CD14-positive monocyte (primary cell): ENCODE results near the gene ITPR2. TPM values are rescaled to one million over a fixed set of nuclear protein-coding genes. Genes with fewer than 3 reads are reported as not detected.

Source experiments
- DNase-seq, 3 donors: peaks; one replicate each; pipeline ENCODE4 v3.0.0-alpha.2; 2011 to 2022
- H2AFZ ChIP-seq: 2 replicates; pipeline ENCODE4 v1.6.0; 2012; ENCODE audit warnings: mild to moderate bottlenecking, low read depth, low read length, inconsistent platforms; ENCODE audit not compliant: insufficient read depth, poor library complexity, severe bottlenecking
- H3K27ac ChIP-seq, 2 donors: 1 replicate in 1 of 2; 2 replicates in 1 of 2; pipeline ENCODE4 v1.5.1; 2012 to 2013; ENCODE audit warnings: low read length in 2 of 2, control low read depth in 1 of 2, inconsistent platforms in 1 of 2, low read depth in 1 of 2, mild to moderate bottlenecking in 1 of 2
- H3K27me3 ChIP-seq, 2 donors: one replicate each; pipeline versions ENCODE4 v1.6.0 to v1.6.1; 2011 to 2013; ENCODE audit warnings: low read length in 2 of 2; ENCODE audit not compliant: control insufficient read depth in 2 of 2, insufficient read depth in 2 of 2
- H3K36me3 ChIP-seq, 2 donors: replicated peaks in 1 of 2; 1 replicate in 1 of 2; 2 replicates in 1 of 2; pipeline versions ENCODE4 v1.5.1 to v1.6.1; 2012 to 2013; ENCODE audit warnings: low read length in 2 of 2, control low read depth in 1 of 2, inconsistent platforms in 1 of 2, mild to moderate bottlenecking in 1 of 2; ENCODE audit not compliant: insufficient read depth in 2 of 2, control insufficient read depth in 1 of 2
- H3K4me1 ChIP-seq, 2 donors: 1 replicate in 1 of 2; 2 replicates in 1 of 2; pipeline versions ENCODE4 v1.5.1 to v1.6.1; 2012 to 2013; ENCODE audit warnings: low read length in 2 of 2, control low read depth in 1 of 2, inconsistent platforms in 1 of 2, mild to moderate bottlenecking in 1 of 2, moderate library complexity in 1 of 2; ENCODE audit not compliant: insufficient read depth in 2 of 2, control insufficient read depth in 1 of 2
- H3K4me2 ChIP-seq: replicated peaks from 2 replicates; pipeline ENCODE3; 2012; ENCODE audit warnings: low read length, moderate library complexity, mild to moderate bottlenecking; ENCODE audit not compliant: poor library complexity, severe bottlenecking; ENCODE audit errors: extremely low read depth
- H3K4me3 ChIP-seq, 3 experiments: fragments of 200-600 bp in 1 of 3; sonication (generic) in 1 of 3; replicated peaks in 1 of 3; 1 replicate in 2 of 3; 2 replicates in 1 of 3; pipeline ENCODE4 v1.5.1; 2011 to 2013; ENCODE audit warnings: low read length in 3 of 3, mild to moderate bottlenecking in 3 of 3, control low read depth in 2 of 3, low read depth in 2 of 3, inconsistent platforms in 1 of 3, moderate library complexity in 1 of 3
- H3K79me2 ChIP-seq: 2 replicates; pipeline ENCODE4 v1.6.0; 2012; ENCODE audit warnings: mild to moderate bottlenecking, control low read depth, inconsistent platforms, low read length, moderate library complexity; ENCODE audit not compliant: insufficient read depth
- H3K9ac ChIP-seq: 2 replicates; pipeline ENCODE4 v1.6.0; 2017; ENCODE audit warnings: low read length, mild to moderate bottlenecking; ENCODE audit not compliant: insufficient read depth, poor library complexity, severe bottlenecking
- H3K9me3 ChIP-seq, 2 donors: replicated peaks in 1 of 2; 1 replicate in 1 of 2; 2 replicates in 1 of 2; pipeline versions ENCODE4 v1.5.1 to v1.6.1; 2012 to 2013; ENCODE audit warnings: low read length in 2 of 2, control low read depth in 1 of 2; ENCODE audit not compliant: control insufficient read depth in 1 of 2, insufficient read depth in 1 of 2
- H4K20me1 ChIP-seq: 2 replicates; pipeline ENCODE4 v1.6.0; 2012; ENCODE audit warnings: mild to moderate bottlenecking, low read length, control low read depth, moderate library complexity; ENCODE audit not compliant: insufficient read depth
- H3K27ac Mint-ChIP-seq, 7 donors: one replicate each; pipeline ENCODE4 v1.8.0; 2020; ENCODE audit warnings: mild to moderate bottlenecking in 7 of 7, mixed read lengths in 7 of 7, moderate library complexity in 6 of 7, inconsistent platforms in 2 of 7
- H3K27me3 Mint-ChIP-seq, 3 donors: one replicate each; pipeline ENCODE4 v1.8.0; 2021 to 2022; ENCODE audit warnings: low read depth in 3 of 3, mild to moderate bottlenecking in 3 of 3, mixed read lengths in 3 of 3, moderate library complexity in 3 of 3, inconsistent platforms in 1 of 3
- H3K36me3 Mint-ChIP-seq, 2 donors: one replicate each; pipeline ENCODE4 v1.8.0; 2020; ENCODE audit warnings: mixed read lengths in 2 of 2, inconsistent platforms in 1 of 2, mild to moderate bottlenecking in 1 of 2
- H3K4me1 Mint-ChIP-seq: one replicate; pipeline ENCODE4 v1.8.0; 2020; ENCODE audit warnings: mild to moderate bottlenecking, mixed read lengths
- H3K4me3 Mint-ChIP-seq, 2 donors: one replicate each; pipeline ENCODE4 v1.8.0; 2020; ENCODE audit warnings: mild to moderate bottlenecking in 2 of 2, mixed read lengths in 2 of 2, moderate library complexity in 1 of 2
- H3K9me3 Mint-ChIP-seq, 7 donors: one replicate each; pipeline ENCODE4 v1.8.0; 2020 to 2022; ENCODE audit warnings: mixed read lengths in 7 of 7, mild to moderate bottlenecking in 6 of 7, moderate library complexity in 6 of 7, inconsistent platforms in 2 of 7
- CTCF ChIP-seq: fragments of 200-600 bp; IDR thresholded peaks from one replicate; pipeline ENCODE4 v1.8.0; 2022; ENCODE audit warnings: antibody characterized with exemption, mild to moderate bottlenecking
- WGBS: methylation state at CpG from one replicate; pipeline ENCODE4 v1.1.5; 2013; ENCODE audit warnings: missing lambda C conversion rate; ENCODE audit not compliant: insufficient coverage; 5-methylcytosine and 5-hydroxymethylcytosine counted together
- intact Hi-C, 2 donors: fragments of 100-400 bp; cut with micrococcal nuclease; formaldehyde crosslinking; loops; one replicate each; pipeline versions ENCODE4 v1.15.0 to v1.15.1; 2023
- polyA plus RNA-seq, 3 donors: library from polyadenylated mRNA; depleted of rRNA in 1 of 3; unstranded in 2 of 3; stranded (reverse) in 1 of 3; fragments of 300-500 nt in 2 of 3; fragments of >200 nt in 1 of 3; fragmentation: Illumina TruSeq in 2 of 3; gene quantifications; 1 replicate in 2 of 3; 2 replicates in 1 of 3; pipeline ENCODE4 v1.2.3, GENCODE V29; 2012 to 2021

Gene ITPR2
- polyA plus RNA-seq, 3 donors, result 2.7 to 6.4 (median 5.7) TPM

DNA sequence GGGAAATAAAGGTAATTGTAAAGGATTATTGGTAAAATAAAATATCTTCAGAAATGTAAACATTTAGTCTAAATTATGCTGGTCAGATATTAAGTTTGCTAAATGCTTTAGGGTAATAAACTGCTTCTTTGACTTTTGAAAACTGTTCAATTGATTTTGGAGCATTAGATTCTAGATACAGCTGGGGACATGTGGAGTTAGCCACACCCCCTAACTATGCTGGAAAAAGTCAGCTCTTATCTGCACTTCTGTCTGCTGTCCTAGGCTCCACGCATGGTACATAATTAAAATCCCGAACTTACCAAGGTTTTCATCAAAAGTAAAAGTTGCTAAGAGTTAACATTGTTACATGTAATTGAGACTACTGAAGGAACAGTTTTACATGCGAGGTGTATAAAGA, 78.8 kb downstream of the ITPR2 start:
- H3K4me3 ChIP-seq, result no peak overlapping the region
- Mint-ChIP-seq H3K27me3 (no peaks in the 10 kb centered on the region), H3K4me3 (no peak overlapping the region), H3K4me1 (peaks cover 14% of the 10 kb centered on the region), H3K36me3 (no peaks in the 10 kb centered on the region), H3K9me3 (peaks cover 4 to 19% (median 12%) of the 10 kb centered on the region in 7 donors), H3K27ac (no peak overlapping the region)
- no peaks in the 10 kb centered on the region for H3K27me3 ChIP-seq
- H4K20me1 ChIP-seq, result peaks cover 46% of the 10 kb centered on the region
- no peak overlapping the region for H3K9ac ChIP-seq
- intact Hi-C loops, result no loop called here
- WGBS, result 100% methylated on average over 1 of the region's 3 CpGs
- H3K9me3 ChIP-seq, result peaks cover 8 to 13% of the 10 kb centered on the region in 2 donors
- no peak for TF ChIP-seq CTCF
- no peak overlapping the region for H2AFZ ChIP-seq
- no peak overlapping the region for H3K27ac ChIP-seq
- no peak overlapping the region for H3K4me2 ChIP-seq
- DNase-seq, result no peak
- no peaks in the 10 kb centered on the region for H3K79me2 ChIP-seq
- peaks cover 9 to 17% of the 10 kb centered on the region in 2 donors for H3K4me1 ChIP-seq
- no peaks in the 10 kb centered on the region for H3K36me3 ChIP-seq

GRCh38 chr12:26751179-26751578, 81.8 kb downstream of the ITPR2 start:
- H3K27ac Mint-ChIP-seq, result no peak overlapping the region
- H3K4me3 ChIP-seq, result peak overlapping the region in 1 of 3 experiments; percentile 59
- H3K9ac ChIP-seq, result no peak overlapping the region
- peaks cover 36% of the 10 kb centered on the region for H3K4me1 Mint-ChIP-seq
- H3K36me3 Mint-ChIP-seq, result no peaks in the 10 kb centered on the region
- H3K27me3 ChIP-seq, result no peaks in the 10 kb centered on the region
- no peak for DNase-seq
- H3K4me2 ChIP-seq, result peak overlapping the region; percentile 57
- H3K4me3 Mint-ChIP-seq, result no peak overlapping the region
- peaks cover 0 to 13% of the 10 kb centered on the region in 2 donors for H3K9me3 ChIP-seq
- intact Hi-C loops, result no loop called here
- H3K9me3 Mint-ChIP-seq, result peaks cover 0 to 10% (median 3%) of the 10 kb centered on the region in 7 donors
- H2AFZ ChIP-seq, result no peak overlapping the region
- H3K27ac ChIP-seq, result no peak overlapping the region
- peaks cover 67% of the 10 kb centered on the region for H4K20me1 ChIP-seq
- peaks cover 13 to 31% of the 10 kb centered on the region in 2 donors for H3K4me1 ChIP-seq
- no peaks in the 10 kb centered on the region for H3K27me3 Mint-ChIP-seq
- 100% methylated on average over 2 of the region's 4 CpGs for WGBS
- no peaks in the 10 kb centered on the region for H3K79me2 ChIP-seq
- no peak for TF ChIP-seq CTCF
- H3K36me3 ChIP-seq, result no peaks in the 10 kb centered on the region
